Heart left ventricle (tissue), 16 donors: Measurements from ENCODE around the gene GTF3C1. TPM values are rescaled to one million over a fixed set of nuclear protein-coding genes. Genes with fewer than 3 reads are reported as not detected.
A peak's percentile ranks its signal among the peaks of the same experiment; 100 is the strongest.

Experiments used
- ATAC-seq, 4 donors: fragments of 200-7000 bp; cut with Tn5 transposase; one replicate each; pipeline ENCODE4 v1.9.1; 2020 to 2022; ENCODE audit warnings: moderate library complexity in 4 of 4, mild to moderate bottlenecking in 3 of 4, moderate number of reproducible peaks in 1 of 4
- DNase-seq, 5 donors: peaks; one replicate each; pipeline ENCODE4 v3.0.0-alpha.2; 2020
- H3K27ac ChIP-seq, 12 donors: fragments of 200-600 bp; sonication (generic) in 4 of 12; one replicate each; pipeline versions ENCODE4 v1.5.0 to v1.8.0; 2016 to 2022; ENCODE audit warnings: mild to moderate bottlenecking in 2 of 12
- H3K27me3 ChIP-seq, 9 donors: fragments of 200-600 bp; sonication (generic) in 2 of 9; one replicate each; pipeline versions ENCODE4 v1.5.1 to v1.8.0; 2016 to 2022; ENCODE audit warnings: mild to moderate bottlenecking in 3 of 9
- H3K36me3 ChIP-seq, 9 donors: fragments of 200-600 bp; sonication (generic) in 2 of 9; one replicate each; pipeline versions ENCODE4 v1.5.0 to v1.8.0; 2018 to 2022; ENCODE audit warnings: mild to moderate bottlenecking in 2 of 9
- H3K4me1 ChIP-seq, 12 donors: fragments of 200-600 bp; sonication (generic) in 4 of 12; one replicate each; pipeline versions ENCODE4 v1.5.0 to v1.8.0; 2016 to 2022; ENCODE audit warnings: mild to moderate bottlenecking in 3 of 12
- H3K4me3 ChIP-seq, 12 donors: fragments of 200-600 bp; sonication (generic) in 4 of 12; one replicate each; pipeline versions ENCODE4 v1.5.0 to v1.8.0; 2017 to 2022; ENCODE audit warnings: mild to moderate bottlenecking in 9 of 12, moderate library complexity in 4 of 12
- H3K9me3 ChIP-seq, 12 donors: fragments of 200-600 bp; sonication (generic) in 4 of 12; one replicate each; pipeline versions ENCODE4 v1.5.0 to v1.8.0; 2016 to 2022; ENCODE audit warnings: mild to moderate bottlenecking in 1 of 12
- CTCF ChIP-seq, 12 donors: fragments of 200-600 bp; sonication (generic) in 4 of 12; IDR thresholded peaks; one replicate each; pipeline versions ENCODE4 v1.5.0 to v1.8.0; 2018 to 2022; ENCODE audit warnings: antibody characterized with exemption in 12 of 12, mild to moderate bottlenecking in 5 of 12
- POLR2A ChIP-seq, 2 donors: fragments of 450-650 bp; IDR thresholded peaks; one replicate each; pipeline ENCODE4 v1.6.1; 2017; ENCODE audit warnings: antibody characterized with exemption in 2 of 2, mild to moderate bottlenecking in 2 of 2, moderate library complexity in 2 of 2
- WGBS, 4 donors: extraction: QIAGEN DNeasy Blood & Tissue Kit in 2 of 4; methylation state at CpG; one replicate each; pipeline versions ENCODE4 v1.1.5 to v1.1.7; 2013 to 2018; 5-methylcytosine and 5-hydroxymethylcytosine counted together
- intact Hi-C, 10 donors: fragments of 100-400 bp; cut with DNase I; formaldehyde crosslinking; loops; one replicate each; pipeline versions ENCODE4 v1.11.1 to v1.14.2; 2022
- polyA plus RNA-seq, 2 donors: library from polyadenylated mRNA; stranded (reverse); fragments of 200-250 nt; gene quantifications; one replicate each; pipeline ENCODE4 v1.2.3, GENCODE V29; 2013
- total RNA-seq, 9 donors: library from RNA; depleted of rRNA in 2 of 9; stranded (reverse); fragments of >200 nt in 2 of 9; fragmentation: NEBNext Ultra II Directional in 3 of 9; extraction: Animal tissue kit (Norgen Biotek cat#: 25700) in 3 of 9; gene quantifications; one replicate each; pipeline versions ENCODE4 v1.1.0 to v1.2.4, GENCODE V29; 2016 to 2023
- donor health status: ischemic (EF 13 %, LVEDD 7.1; RV severe dilation, severe dysfunction).
- donor health status: healthy with polysubstance abuse.
- donor health status: DM: no; HTN: yes; CAD: no.
- donor health status: DM: no; HTN: no; CAD: no.
- donor health status: ischemic (EF 25% LVEDD 6.9; RV normal size, moderate dysfunction).
- donor health status: ischemic (EF 25% LVEDD 5.7; RV mildly dilated, moderate dysfunction).
- donor health status: healthy.
- donor health status: DM: yes; HTN: yes; CAD: no.
- donor health status: ischemic (EF 35%, LVEDD 5.7; RV mildly dilated, moderate dysfunction).
- donor health status: nonischemic (EF 11% LVEDD 7.7; RV severe dilation, severe dysfunction).
- donor health status: DM: yes; HTN: yes; CAD: no.
- donor health status: PGD.
- donor health status: ischemic (EF 29% LVEDD 5.4; RV normal size, mild dysfunction).
- donor health status: nonischemic (EF 23%, LVEDD 6.1; RV moderate dilation, normal function).

GTF3C1 gene
- total and polyA plus RNA-seq, 11 donors, result 48.1 to 80.3 (median 69.5) TPM

GRCh38 chr16:27471661-27472060 is 78.1 kb downstream of the GTF3C1 start:
- H3K4me1 ChIP-seq, result peaks cover 0 to 5% (median 0%) of the 10 kb centered on the region in 12 donors
- ATAC-seq (no peak), DNase-seq (no peak)
- intact Hi-C loops, result no loop called here
- 90 to 95% (median 93%) methylated on average over 19 of the region's 19 CpGs for WGBS, 4 donors
- H3K27ac ChIP-seq, result no peak overlapping the region
- no peaks in the 10 kb centered on the region for H3K9me3 ChIP-seq
- no peak overlapping the region for H3K4me3 ChIP-seq
- H3K27me3 ChIP-seq, result no peaks in the 10 kb centered on the region
- H3K36me3 ChIP-seq, result peaks cover 0 to 100% (median 99%) of the 10 kb centered on the region in 9 donors
- TF ChIP-seq CTCF (IDR thresholded peaks at IDR 0.05) (no peak), POLR2A (IDR thresholded peaks at IDR 0.05) (no peak)

GRCh38 chr16:27470567-27471431 is 78.9 kb downstream of the GTF3C1 start:
- ATAC-seq (peak in 3 of 4 donors; percentile 56 to 66 (median 61)), DNase-seq (peak in 1 of 5 donors; percentile 65)
- Histone ChIP-seq H3K4me1 (peaks cover 0 to 5% (median 0%) of the 10 kb centered on the region in 12 donors), H3K36me3 (peaks cover 0 to 100% (median 99%) of the 10 kb centered on the region in 9 donors), H3K4me3 (no peak overlapping the region), H3K27me3 (no peaks in the 10 kb centered on the region), H3K27ac (peak overlapping the region in 1 of 12 donors; percentile 3), H3K9me3 (no peaks in the 10 kb centered on the region)
- WGBS, 4 donors, result 69 to 80% (median 74%) methylated on average over 28 of the region's 28 CpGs
- intact Hi-C loops, result no loop called here
- TF ChIP-seq CTCF (IDR thresholded peaks at IDR 0.05), result no peak
- TF ChIP-seq POLR2A (IDR thresholded peaks at IDR 0.05), result no peak

GRCh38 chr16:27468941-27469531 is 80.7 kb downstream of the GTF3C1 start:
- Histone ChIP-seq H3K4me1 (peaks cover 0 to 5% (median 0%) of the 10 kb centered on the region in 12 donors), H3K27ac (no peak overlapping the region), H3K4me3 (no peak overlapping the region), H3K36me3 (peaks cover 0 to 100% (median 99%) of the 10 kb centered on the region in 9 donors), H3K9me3 (no peaks in the 10 kb centered on the region), H3K27me3 (no peaks in the 10 kb centered on the region)
- 93 to 96% (median 95%) methylated on average over 21 to 22 of the region's 22 CpGs for WGBS, 4 donors
- peak in 1 of 5 donors; percentile 11 for DNase-seq
- no peak for ATAC-seq
- intact Hi-C loops, result loop anchor here in 1 of 10 donors (10.0 kb wide), 1 partner anchor 56 kb away; no protein-coding TSS in a partner anchor
- TF ChIP-seq POLR2A (IDR thresholded peaks at IDR 0.05) (no peak), CTCF (IDR thresholded peaks at IDR 0.05) (no peak)

GRCh38 chr16:27465483-27465879 is 84.2 kb downstream of the GTF3C1 start:
- Histone ChIP-seq H3K9me3 (no peaks in the 10 kb centered on the region), H3K27me3 (no peaks in the 10 kb centered on the region), H3K4me3 (no peak overlapping the region), H3K36me3 (peaks cover 0 to 100% (median 99%) of the 10 kb centered on the region in 9 donors), H3K4me1 (peaks cover 0 to 22% (median 11%) of the 10 kb centered on the region in 12 donors), H3K27ac (no peak overlapping the region)
- DNase-seq, result no peak
- no peak for TF ChIP-seq CTCF (IDR thresholded peaks at IDR 0.05)
- TF ChIP-seq POLR2A (IDR thresholded peaks at IDR 0.05), result no peak
- ATAC-seq, result no peak
- intact Hi-C loops, result loop anchor here in 1 of 10 donors (10.0 kb wide), 1 partner anchor 59 kb away; no protein-coding TSS in a partner anchor
- WGBS, 4 donors, result 65 to 84% (median 75%) methylated on average over 7 to 8 of the region's 8 CpGs
